ENCODE results near the gene ST3GAL4. TPM values are rescaled to one million over a fixed set of nuclear protein-coding genes. Genes with fewer than 3 reads are reported as not detected.

ST3GAL4 gene
- total RNA-seq, 1 donor from 2014 or later: 46.4 TPM

DNA sequence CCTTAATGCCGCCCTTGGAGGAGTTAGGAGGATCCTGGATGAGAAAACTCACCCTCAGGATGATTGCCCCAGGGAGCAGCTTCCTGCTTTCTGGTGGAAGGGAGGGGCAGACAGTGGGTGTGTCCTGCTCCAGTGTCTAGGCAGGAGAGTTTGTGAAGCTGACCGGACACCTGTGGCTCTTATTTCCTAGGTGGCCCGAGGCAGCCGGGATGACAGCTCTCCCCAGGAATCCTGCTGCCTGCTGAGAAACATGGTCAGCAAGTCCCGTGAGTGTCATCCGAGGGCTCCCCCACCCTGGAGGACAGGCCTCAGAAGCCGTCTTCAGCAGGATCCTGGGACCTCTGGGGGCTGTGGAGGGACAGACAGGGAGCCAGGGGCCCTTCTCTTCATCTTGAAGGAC is 50.4 kb downstream of the ST3GAL4 start:
- peak; percentile 63 for DNase-seq (ENCODE audit: low spot score)

DNA sequence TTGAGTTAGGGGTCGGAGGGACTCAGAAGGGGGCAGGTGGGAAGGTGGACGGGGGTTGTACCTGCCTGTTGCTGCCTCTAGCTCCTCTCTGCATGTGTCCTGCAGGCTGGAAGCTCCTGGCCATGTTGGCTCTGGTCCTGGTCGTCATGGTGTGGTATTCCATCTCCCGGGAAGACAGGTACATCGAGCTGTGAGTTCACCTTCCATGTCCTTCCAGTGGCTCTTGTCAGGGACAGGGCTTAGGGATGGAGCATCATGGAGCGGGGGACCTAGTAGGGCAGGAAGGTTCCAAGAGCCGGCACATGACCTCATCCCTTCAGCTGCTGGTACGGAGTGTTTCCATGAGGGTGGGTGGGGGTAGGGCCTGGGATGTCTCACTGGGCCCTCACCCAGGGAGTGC is 50.9 kb downstream of the ST3GAL4 start:
- DNase-seq (ENCODE audit: low spot score): no peak

DNA sequence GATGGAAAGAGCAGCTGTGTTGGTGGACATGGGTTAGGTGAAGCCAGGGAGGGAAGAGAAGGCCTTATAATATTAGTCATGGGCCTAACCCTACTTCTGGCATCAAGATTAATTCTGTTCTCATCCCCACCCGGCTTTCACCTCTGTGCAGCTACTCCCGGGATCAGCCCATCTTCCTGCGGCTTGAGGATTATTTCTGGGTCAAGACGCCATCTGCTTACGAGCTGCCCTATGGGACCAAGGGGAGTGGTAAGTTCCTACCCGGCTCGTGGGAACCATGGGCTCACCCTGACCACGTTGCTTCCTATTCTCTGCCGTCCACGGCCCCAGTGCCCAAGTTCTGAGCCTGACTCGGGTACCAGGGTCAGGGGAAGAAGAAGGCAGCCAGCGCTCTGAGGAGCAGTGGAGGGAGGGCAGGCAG is 51.6 kb downstream of the ST3GAL4 start:
- DNase-seq (ENCODE audit: low spot score): no peak

DNA sequence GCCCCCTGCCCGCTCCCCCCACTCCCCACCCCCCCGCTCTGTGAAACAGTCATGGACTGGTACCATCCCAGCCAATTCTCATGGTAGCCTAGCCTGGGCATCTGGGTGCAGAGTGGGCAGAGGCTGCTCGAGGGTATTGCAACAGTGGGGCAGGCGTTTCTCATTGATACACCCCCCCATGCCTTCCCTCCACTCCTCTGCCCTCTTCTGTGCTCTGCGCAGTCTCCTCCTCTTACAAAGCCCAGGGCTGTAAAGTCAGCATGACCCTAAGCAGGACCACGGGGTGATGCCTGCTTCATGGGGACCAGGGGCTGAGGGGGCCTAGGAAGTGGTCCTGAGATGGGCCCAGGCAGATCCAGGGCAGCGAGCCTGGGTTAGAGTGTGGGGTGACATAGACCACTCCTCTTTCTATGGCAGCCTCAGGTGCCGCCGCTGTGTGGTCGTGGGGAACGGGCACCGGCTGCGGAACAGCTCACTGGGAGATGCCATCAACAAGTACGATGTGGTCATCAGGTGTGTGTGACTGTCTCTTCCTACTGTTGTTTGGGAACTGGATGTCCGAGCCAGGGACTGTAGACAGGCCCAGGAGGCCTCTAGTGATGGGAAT is 52.3 kb downstream of the ST3GAL4 start:
- DNase-seq (ENCODE audit: low spot score): no peak

DNA sequence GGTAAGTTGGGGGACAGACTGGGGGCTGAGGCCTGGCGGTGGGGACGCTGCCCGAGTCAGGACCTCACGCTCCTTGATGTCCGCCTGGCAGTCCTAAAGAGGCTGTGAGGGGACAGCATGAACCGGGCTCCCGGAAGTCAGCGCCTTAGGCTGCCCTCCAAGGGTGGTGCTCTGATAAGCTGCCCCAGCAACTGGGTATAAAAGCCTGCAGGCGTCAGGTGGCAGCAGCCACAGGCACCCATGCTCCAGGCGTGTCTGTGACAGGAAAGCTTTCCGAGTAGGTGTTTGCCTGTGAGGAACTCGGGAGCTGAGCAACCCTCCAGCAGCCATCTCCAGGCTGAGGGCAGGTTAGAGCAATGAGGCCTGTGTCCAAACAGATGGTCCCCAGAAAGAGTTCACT is 53.0 kb downstream of the ST3GAL4 start:
- DNase-seq (ENCODE audit: low spot score): no peak

DNA sequence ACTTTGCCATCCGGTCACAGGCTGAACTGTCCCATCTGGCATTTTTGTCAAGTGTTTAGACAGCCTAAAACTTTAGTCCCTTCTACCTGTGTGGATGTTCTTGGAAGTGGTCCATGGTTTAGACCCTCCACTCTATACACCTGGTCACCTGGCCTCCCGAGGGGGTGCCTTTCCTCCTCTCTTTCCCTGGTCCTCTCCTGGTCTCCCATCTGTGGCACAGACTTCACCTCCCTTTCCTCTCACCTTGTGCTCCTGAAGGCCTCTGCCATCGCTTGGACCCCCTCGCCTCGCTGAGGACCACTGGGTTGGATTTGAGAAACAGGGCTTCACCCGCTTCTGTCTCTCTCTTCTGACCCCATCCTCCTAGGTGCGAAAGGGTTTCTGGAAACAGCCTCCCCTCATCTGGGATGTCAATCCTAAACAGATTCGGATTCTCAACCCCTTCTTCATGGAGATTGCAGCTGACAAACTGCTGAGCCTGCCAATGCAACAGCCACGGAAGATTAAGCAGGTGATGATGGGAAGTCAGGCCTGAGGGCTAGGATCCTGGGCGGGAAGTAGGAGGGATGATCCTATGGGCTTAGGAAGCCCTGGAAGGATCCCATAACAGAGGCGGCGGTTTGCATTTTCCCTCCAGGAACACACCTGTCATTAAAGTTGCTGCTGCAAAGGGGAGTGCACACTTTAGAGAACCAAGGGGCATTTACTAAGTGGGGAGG is 53.6 kb downstream of the ST3GAL4 start:
- DNase-seq (ENCODE audit: low spot score): no peak

DNA sequence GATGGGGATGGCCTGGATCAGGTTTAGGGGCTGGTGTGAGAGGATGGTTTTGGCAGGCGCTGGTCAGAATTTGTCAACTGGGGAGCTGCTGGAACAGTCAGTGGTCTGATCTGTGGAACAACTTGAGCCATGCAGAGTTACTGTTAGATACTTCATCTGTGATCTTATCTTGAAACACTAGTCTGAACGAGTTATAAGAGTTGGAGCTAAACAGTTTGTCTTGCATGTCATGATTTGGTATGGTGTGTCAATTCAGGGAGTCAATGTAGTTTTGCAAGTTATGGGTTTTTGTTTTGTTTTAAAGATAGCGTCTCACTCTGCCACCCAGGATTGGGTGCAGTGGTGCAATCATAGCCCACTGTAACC is 54.1 kb downstream of the ST3GAL4 start:
- DNase-seq (ENCODE audit: low spot score): no peak

DNA sequence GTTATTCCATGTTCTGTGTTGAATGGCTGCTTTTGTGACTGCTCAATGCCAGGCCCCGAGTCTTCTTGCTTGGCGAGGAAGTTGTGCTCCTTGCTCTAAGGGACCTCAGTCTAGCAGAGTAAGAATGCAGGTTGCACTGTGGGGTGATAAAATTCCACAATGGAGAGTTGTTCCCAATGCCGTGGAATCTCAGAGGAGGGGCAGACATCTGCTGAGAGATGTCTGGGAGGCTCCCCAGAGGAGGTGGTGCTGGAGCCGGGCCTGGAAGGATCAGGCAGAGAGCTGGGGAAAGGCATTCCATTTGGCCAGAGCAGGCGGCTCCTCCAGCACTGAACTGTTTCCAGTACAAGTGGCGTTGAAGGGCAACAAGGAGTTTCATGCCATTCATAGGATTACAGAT is 55.2 kb downstream of the ST3GAL4 start:
- DNase-seq (ENCODE audit: low spot score): no peak

DNA sequence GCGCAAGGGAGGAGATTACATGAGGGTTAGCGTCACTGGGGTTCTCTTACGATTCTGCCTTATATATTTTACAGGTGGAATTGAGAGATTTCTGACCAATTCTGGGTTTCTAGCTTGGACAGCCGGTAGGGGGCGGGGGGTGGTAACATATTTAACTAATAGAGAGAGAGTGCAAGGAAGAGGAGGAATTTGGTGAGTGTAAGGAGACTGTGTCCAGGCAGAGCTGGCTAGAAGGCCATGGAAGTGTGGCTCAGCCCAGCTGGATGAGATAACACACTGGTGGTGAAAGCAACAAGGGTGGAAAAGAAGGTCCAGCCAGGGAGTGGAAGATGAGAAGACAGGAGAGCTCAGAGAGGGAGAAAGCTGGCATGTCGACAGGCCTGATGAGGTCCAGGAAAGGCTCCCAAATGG is 56.5 kb downstream of the ST3GAL4 start:
- no peak for DNase-seq (ENCODE audit: low spot score)

DNA sequence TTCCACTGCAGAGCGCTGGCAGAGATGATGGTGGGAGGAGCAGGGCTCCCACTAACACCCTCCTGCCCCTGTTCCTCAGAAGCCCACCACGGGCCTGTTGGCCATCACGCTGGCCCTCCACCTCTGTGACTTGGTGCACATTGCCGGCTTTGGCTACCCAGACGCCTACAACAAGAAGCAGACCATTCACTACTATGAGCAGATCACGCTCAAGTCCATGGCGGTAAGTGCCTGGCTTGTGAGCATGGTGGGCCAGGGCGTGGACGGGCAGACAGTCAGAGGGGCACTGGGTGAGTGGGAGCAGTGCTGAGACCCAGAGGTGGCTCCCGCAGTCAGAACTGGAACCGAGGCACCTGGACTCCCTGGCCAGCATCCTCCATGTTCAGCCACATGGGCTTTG is 57.9 kb downstream of the ST3GAL4 start:
- DNase-seq (ENCODE audit: low spot score): no peak

DNA sequence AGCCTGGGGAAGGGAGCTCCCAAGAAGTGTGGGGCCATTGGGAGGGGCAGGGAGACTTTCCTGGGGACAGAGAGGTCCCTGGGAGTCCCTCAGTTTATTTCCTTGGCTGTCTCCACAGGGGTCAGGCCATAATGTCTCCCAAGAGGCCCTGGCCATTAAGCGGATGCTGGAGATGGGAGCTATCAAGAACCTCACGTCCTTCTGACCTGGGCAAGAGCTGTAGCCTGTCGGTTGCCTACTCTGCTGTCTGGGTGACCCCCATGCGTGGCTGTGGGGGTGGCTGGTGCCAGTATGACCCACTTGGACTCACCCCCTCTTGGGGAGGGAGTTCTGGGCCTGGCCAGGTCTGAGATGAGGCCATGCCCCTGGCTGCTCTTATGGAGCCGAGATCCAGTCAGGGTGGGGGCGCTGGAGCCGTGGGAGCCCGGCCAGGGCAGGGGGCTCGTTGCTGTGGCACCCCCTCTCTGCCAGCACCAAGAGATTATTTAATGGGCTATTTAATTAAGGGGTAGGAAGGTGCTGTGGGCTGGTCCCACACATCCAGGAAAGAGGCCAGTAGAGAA is 58.4 kb downstream of the ST3GAL4 start:
- no peak for DNase-seq (ENCODE audit: low spot score)

DNA sequence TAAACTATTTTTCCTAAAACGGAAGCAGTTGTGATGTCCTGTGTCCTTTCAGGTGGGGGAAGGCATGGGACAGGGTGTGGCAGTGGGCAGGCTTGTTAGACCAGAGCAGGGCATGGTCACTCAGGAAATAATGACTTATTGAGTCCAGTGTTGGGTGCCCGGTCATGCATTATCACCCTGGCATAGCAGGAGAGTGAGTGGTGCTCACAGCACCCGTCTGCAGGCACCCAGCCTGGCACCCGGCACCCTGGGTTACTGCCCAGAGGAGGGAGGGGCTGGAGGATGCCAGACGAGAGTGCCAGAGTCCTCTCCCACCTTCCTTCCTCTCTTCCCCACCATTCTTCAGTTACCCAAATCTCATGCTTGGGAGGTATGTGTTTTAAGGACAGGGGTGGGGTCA is 59.1 kb downstream of the ST3GAL4 start:
- no peak for DNase-seq (ENCODE audit: low spot score)

DNA sequence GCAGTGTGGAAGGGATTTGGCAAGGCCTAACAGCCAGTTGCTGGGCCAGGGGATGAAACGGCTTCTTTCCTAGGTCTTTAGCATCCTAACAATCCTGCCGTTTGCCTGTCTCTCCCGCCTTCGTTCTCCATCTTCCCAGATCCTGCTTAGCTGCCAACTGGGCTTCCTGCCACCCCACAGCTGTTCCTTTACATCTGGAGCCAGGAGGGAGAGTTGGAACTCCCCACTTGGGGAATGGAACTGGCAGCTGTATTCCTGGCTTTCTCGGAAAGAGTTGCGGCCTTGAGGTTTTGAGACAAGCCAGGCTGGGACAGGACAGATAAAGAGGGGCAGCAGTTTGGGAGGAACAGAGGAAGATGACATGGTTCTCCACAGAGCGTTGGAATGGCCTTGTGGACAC is 59.6 kb downstream of the ST3GAL4 start:
- peak; percentile 90 for DNase-seq (ENCODE audit: low spot score)

DNA sequence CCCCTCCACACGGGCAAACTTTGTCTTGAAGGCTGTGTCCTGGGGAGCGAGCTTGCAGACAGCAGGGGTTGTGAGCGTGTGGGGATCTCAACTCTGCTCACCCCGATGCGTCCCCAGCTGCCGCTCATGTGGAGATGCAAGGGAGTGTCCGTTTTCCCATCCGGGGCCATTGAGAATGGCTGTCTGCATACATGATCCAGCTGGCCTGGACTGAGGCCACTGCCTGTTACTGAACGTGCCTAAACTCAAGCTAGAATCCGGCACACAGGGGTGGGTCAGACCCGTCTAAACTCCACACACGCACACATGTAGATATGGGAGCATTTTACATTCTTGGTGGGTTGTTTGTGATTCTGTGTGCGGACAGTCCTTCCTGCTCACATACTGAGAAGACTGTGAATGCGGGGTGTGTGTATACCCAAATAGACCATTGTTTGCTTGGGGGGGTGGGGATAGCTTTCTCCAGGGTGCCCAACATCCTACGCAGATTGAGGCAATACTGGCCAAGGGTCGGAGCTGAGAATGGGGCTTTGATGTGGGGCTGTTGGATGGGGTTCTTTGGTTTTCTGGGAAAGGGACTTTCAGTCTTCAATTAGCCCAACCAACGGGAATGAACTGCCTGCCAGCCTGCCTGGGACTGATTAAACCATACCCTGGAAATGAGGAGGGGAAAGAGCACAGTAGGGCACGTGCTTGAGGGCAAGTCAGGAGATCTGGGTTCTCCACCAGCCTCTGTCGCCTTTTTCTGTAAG is 60.4 kb downstream of the ST3GAL4 start:
- DNase-seq (ENCODE audit: low spot score): peak; percentile 75

DNA sequence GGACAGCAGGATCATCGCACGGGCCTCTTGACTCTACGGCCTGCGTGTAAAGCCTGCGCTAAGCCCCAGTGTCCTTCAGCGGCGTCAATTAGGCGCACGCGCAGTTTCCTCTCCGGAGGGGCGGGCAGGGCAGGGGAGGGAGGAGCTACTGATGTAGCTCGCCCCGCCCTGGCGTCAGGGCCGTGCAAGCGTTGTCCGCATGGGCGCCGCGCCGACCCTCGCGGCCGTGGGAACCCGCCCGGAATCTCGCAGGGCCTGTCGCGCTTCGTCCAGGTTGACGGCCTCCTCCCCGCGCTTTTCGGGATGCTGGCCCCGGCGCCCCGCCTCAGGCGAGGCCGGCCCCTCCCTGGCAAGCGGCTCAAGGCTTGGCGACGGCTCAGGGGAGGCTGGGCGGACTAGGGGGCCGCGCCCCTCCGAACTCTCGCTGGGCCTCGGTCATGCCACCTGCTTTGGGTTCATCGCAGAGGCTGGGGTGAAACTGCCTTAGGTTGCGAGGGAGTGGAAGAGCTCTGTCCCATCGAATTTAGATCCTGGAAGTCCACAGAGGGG is 61.1 kb downstream of the ST3GAL4 start:
- DNase-seq (ENCODE audit: low spot score): peak; percentile 92

DNA sequence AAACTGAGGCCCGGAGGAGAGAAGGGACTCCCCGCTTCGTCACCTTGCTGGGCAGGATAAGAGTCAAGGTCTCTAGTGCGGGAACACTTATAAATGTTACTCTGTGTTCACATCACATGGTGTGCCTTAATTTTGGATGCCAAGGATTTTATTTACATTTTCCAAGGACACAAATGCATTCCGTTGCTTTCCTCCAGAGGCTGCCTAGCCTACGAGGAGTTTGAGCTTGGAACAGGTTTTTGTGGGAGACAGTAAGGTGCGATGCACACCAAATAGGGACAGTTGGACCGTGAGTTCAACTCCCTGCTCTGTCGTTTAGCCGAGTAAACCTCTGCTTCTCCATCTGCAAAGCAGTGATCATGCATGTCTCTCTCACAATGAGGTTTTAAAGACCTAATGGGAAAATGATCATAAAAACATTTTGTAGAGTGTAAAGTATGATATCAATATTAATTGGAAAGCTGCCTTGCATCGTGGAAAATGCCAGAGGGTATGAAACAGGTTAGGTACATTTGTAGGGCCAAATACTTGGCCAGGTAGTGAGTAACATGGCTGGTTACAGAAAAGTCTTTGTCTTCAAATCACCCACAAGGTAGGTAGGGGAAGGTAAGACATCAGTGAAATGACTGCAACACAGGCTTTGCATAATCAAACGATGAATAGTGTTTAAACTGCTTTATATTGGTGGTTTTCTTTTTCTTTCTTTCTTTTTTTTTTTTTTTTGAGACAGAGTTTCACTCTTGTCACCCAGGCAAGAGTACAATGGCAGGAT is 61.8 kb downstream of the ST3GAL4 start:
- no peak for DNase-seq (ENCODE audit: low spot score)

DNA sequence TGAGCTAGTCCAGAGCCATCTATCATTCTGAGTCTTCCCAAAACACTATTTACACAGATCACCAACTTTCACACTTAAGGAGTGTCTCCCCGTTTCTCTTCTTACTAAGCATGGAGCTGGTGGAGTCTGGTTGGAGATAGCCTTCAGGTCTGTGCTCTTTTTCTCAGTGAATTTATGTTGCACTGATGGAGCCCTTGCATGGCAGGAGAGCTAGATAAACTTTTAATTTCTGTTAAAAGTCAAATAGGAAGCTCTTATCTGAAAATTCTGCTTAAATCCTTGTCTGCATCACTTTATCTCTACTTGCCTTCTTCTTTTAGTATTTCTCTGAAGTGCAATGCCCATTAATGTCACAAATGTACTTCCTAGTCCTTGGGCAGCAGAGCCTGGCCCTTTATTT is 63.4 kb downstream of the ST3GAL4 start:
- DNase-seq (ENCODE audit: low spot score): no peak

DNA sequence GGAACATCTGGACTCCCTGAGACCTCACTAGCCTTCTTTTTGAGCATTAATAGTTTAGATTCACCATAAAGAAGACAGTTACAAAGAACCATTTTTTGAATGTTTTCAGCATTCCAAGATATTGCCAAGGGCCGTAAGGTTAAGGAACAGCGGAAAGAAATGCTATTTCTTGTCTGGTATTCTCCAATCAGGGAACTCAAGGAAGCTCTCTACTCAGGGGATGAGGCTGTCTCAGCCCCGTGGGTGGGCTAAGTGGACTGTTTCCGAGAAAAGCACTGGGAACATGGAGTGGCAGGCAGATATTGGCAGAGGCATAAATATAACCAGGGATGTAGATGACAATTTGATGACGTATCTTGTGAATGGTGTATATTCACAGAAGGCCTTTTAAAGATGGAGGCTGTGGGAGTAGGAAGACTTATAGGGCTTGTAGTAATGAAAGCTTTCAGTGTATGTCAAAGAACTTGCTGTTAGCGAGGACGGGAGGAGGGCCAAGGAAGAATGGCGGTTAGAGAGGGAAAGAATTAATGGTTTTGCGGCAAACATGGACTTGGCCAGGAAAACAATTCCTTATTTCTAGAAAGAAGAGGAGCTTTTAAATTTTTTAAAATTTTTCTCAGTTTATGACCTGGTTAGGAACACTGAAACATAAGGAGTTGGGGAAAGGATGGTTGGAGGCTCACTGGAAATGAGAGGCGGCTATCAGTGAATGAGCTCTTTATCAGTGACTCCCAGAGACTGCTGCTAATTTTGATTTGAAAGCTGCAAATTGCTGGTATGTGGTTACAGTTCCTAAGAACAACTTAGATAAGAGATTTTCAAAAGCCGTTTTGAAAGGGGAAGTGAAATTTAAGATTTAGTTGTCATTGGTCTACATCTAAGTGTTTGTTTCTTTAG is 64.6 kb downstream of the ST3GAL4 start:
- no peak for DNase-seq (ENCODE audit: low spot score)

DNA sequence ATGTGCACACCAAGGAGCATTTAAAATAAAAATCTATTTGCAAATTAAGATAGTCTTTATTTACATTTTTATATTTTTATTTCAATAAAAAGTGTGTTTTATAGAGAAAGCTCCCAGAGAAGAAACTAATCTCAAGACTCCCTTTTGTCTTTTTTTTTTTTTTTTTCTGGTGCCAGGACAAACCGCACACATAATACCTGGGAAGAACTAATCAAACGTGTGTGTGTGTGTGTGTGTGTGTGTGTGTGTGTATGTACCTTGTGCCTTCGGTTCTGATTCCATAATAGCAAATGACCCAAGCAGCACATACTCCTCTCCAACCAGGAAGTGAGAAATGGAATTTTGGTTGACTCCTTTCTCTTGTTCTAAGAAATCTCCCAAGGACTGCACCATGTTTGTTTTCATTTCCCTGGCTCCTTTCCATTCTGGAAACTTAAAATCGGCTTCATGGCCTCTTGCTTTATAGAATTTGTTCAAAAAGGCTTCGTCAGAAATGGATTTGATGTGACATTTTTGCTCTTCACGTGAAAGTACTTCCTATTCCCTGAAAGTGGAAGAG is 65.3 kb downstream of the ST3GAL4 start:
- no peak for DNase-seq (ENCODE audit: low spot score)

DNA sequence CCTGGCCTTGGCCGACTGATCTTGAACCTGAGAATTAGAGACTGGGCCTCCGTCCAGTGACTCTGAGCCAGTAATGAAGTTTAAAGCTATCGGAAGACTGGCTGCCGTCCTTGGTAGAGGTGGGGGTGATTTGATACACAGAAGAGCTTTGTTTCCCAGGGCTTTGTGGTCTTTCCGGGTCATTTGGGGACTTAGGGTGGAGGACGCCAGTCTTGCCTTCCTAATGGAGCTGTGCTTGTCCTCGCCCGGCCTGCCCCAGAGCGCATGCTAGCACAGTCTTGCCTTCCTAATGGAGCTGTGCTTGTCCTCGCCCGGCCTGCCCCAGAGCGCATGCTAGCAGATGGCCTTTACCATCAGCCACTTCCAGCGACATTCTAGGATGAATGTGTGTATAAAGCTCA is 65.8 kb downstream of the ST3GAL4 start:
- no peak for DNase-seq (ENCODE audit: low spot score)
